IMR-90 (cell line): ENCODE results near the gene GPR107. TPM values are rescaled to one million over a fixed set of nuclear protein-coding genes. Genes with fewer than 3 reads are reported as not detected.

ENCODE experiments used
- ATAC-seq: fragments of 200-7000 bp; cut with Tn5 transposase; 2 replicates; pipeline ENCODE4 v1.9.1; 2020; ENCODE audit warnings: low read depth, mild to moderate bottlenecking, moderate library complexity
- BruUV-seq: library from RNA; stranded (reverse); fragments of 400-500 nt; replicated peaks from 2 replicates; lab custom pipeline; 2021; lab: Mats Ljungman, UMichigan
- CTCF ChIA-PET: fragments of 300-600 bp; formaldehyde crosslinking; extraction: SDS; loops from one replicate; lab custom pipeline; 2021; ENCODE audit warnings: antibody characterized with exemption; lab: Yijun Ruan, JAX
- POLR2A ChIA-PET: fragments of 300-600 bp; sonication (Branson Sonifier 250); formaldehyde crosslinking; loops from one replicate; lab custom pipeline; 2022; ENCODE audit warnings: antibody characterized with exemption; ENCODE audit not compliant: unreplicated experiment; lab: Charles Lee
- DNase-seq: peaks from one replicate; pipeline ENCODE4 v3.0.0; 2013
- H2AFZ ChIP-seq: replicated peaks from 2 replicates; pipeline ENCODE3; 2013; ENCODE audit warnings: low read length, mild to moderate bottlenecking; ENCODE audit not compliant: poor library complexity
- H2AK5ac ChIP-seq: 2 replicates; pipeline ENCODE4 v1.6.1; 2013; ENCODE audit warnings: low read depth, low read length, inconsistent platforms
- H2AK9ac ChIP-seq: replicated peaks from 2 replicates; pipeline ENCODE3; 2013; ENCODE audit warnings: mild to moderate bottlenecking, low read depth, low read length, moderate library complexity; ENCODE audit not compliant: poor library complexity
- H2BK120ac ChIP-seq: 2 replicates; pipeline ENCODE4 v1.6.1; 2013; ENCODE audit warnings: low read depth, low read length, inconsistent platforms
- H2BK15ac ChIP-seq: 3 replicates; pipeline ENCODE4 v1.6.1; 2013; ENCODE audit warnings: low read depth, low read length, inconsistent platforms
- H2BK20ac ChIP-seq: 2 replicates; pipeline ENCODE4 v1.6.1; 2013; ENCODE audit warnings: low read depth, mild to moderate bottlenecking, inconsistent platforms, low read length, moderate library complexity
- H2BK5ac ChIP-seq: 2 replicates; pipeline ENCODE4 v1.6.1; 2013; ENCODE audit warnings: mild to moderate bottlenecking, low read depth, low read length, inconsistent platforms; ENCODE audit not compliant: poor library complexity, severe bottlenecking
- H3K14ac ChIP-seq: replicated peaks from 2 replicates; pipeline ENCODE4 v1.6.1; 2013; ENCODE audit warnings: low read depth, low read length, inconsistent platforms
- H3K18ac ChIP-seq: 2 replicates; pipeline ENCODE4 v1.6.1; 2013; ENCODE audit warnings: low read depth, low read length, control low read depth
- H3K23ac ChIP-seq: 2 replicates; pipeline ENCODE4 v1.6.1; 2013; ENCODE audit warnings: low read depth, low read length, inconsistent platforms
- H3K27ac ChIP-seq: 2 replicates; pipeline ENCODE4 v1.5.1; 2013; ENCODE audit warnings: mild to moderate bottlenecking, control low read depth, low read length; ENCODE audit not compliant: insufficient read depth
- H3K27me3 ChIP-seq: 2 replicates; pipeline ENCODE4 v1.6.1; 2013; ENCODE audit warnings: low read length; ENCODE audit not compliant: control insufficient read depth, insufficient read depth
- H3K36me3 ChIP-seq: 2 replicates; pipeline ENCODE4 v1.6.1; 2013; ENCODE audit warnings: low read length, mixed read lengths; ENCODE audit not compliant: control insufficient read depth, insufficient read depth
- H3K4ac ChIP-seq: 2 replicates; pipeline ENCODE4 v1.6.1; 2013; ENCODE audit warnings: low read depth, low read length, inconsistent platforms
- H3K4me1 ChIP-seq: 2 replicates; pipeline ENCODE4 v1.6.1; 2013; ENCODE audit warnings: low read length, mixed read lengths; ENCODE audit not compliant: control insufficient read depth, insufficient read depth
- H3K4me2 ChIP-seq: 2 replicates; pipeline ENCODE4 v1.6.1; 2013; ENCODE audit warnings: low read depth, mild to moderate bottlenecking, control low read depth, low read length, moderate library complexity
- H3K4me3 ChIP-seq: 2 replicates; pipeline ENCODE4 v1.5.1; 2013; ENCODE audit warnings: low read depth, mild to moderate bottlenecking, control low read depth, low read length, moderate library complexity; ENCODE audit not compliant: insufficient read depth
- H3K56ac ChIP-seq: 2 replicates; pipeline ENCODE4 v1.6.1; 2013; ENCODE audit warnings: low read length, inconsistent platforms; ENCODE audit not compliant: insufficient read depth; ENCODE audit errors: extremely low read depth
- H3K79me1 ChIP-seq, 2 experiments: 2 replicates each; pipeline ENCODE4 v1.6.1; 2013; ENCODE audit warnings: low read length in 2 of 2, inconsistent platforms in 1 of 2, low read depth in 1 of 2
- H3K9ac ChIP-seq: 2 replicates; pipeline ENCODE4 v1.6.1; 2013; ENCODE audit warnings: low read depth, low read length, control low read depth
- H3K9me1 ChIP-seq: 2 replicates; pipeline ENCODE4 v1.6.1; 2013; ENCODE audit warnings: low read length, inconsistent platforms; ENCODE audit not compliant: insufficient read depth
- H3K9me3 ChIP-seq: 2 replicates; pipeline ENCODE4 v1.6.1; 2013; ENCODE audit warnings: low read length; ENCODE audit not compliant: control insufficient read depth, insufficient read depth
- H4K20me1 ChIP-seq: 2 replicates; pipeline ENCODE4 v1.6.1; 2013; ENCODE audit warnings: low read length, inconsistent platforms; ENCODE audit not compliant: insufficient read depth
- H4K5ac ChIP-seq: 2 replicates; pipeline ENCODE4 v1.6.1; 2013; ENCODE audit warnings: mild to moderate bottlenecking, low read depth, low read length, control low read depth
- H4K8ac ChIP-seq, 2 experiments: 2 replicates each; pipeline ENCODE4 v1.6.1; 2013; ENCODE audit warnings: low read depth in 2 of 2, low read length in 2 of 2, control low read depth in 1 of 2, inconsistent platforms in 1 of 2
- H4K91ac ChIP-seq: 2 replicates; pipeline ENCODE4 v1.6.1; 2013; ENCODE audit warnings: low read depth, low read length, inconsistent platforms; ENCODE audit not compliant: insufficient read depth
- BHLHE40 ChIP-seq: fragments of 150-350 bp; IDR thresholded peaks from 2 replicates; pipeline ENCODE4 v1.6.1; 2016; ENCODE audit warnings: mild to moderate bottlenecking, low read depth, low read length
- CEBPB ChIP-seq: IDR thresholded peaks from 2 replicates; pipeline ENCODE4 v1.6.1; 2012; ENCODE audit warnings: low read depth, low read length, improper control_type of control experiment
- CHD1 ChIP-seq: IDR thresholded peaks from 2 replicates; pipeline ENCODE4 v1.6.1; 2012; ENCODE audit warnings: low read depth, low read length, improper control_type of control experiment
- ELK1 ChIP-seq: fragments of 150-350 bp; IDR thresholded peaks from 2 replicates; pipeline ENCODE4 v1.6.1; 2016; ENCODE audit warnings: low read depth, mild to moderate bottlenecking, low read length, moderate library complexity, borderline replicate concordance
- FOS ChIP-seq: fragments of 150-350 bp; IDR thresholded peaks from 2 replicates; pipeline ENCODE4 v1.6.1; 2016; ENCODE audit warnings: low read depth, low read length
- MAFK ChIP-seq: IDR thresholded peaks from 2 replicates; pipeline ENCODE4 v1.6.1; 2012; ENCODE audit warnings: low read depth, low read length, improper control_type of control experiment
- MAZ ChIP-seq: IDR thresholded peaks from 2 replicates; pipeline ENCODE4 v1.6.1; 2012; ENCODE audit warnings: low read depth, mild to moderate bottlenecking, low read length, improper control_type of control experiment, moderate library complexity, borderline replicate concordance
- MXI1 ChIP-seq: IDR thresholded peaks from 2 replicates; pipeline ENCODE4 v1.6.1; 2012; ENCODE audit warnings: low read depth, mild to moderate bottlenecking, low read length, moderate library complexity, borderline replicate concordance
- NFE2L2 ChIP-seq: fragments of 150-350 bp; IDR thresholded peaks from 2 replicates; pipeline ENCODE4 v1.6.1; 2016; ENCODE audit warnings: low read depth, mild to moderate bottlenecking, low read length
- POLR2A ChIP-seq: IDR thresholded peaks from 2 replicates; pipeline ENCODE4 v1.6.1; 2012; ENCODE audit warnings: mild to moderate bottlenecking, low read depth, low read length
- RAD21 ChIP-seq: IDR thresholded peaks from 2 replicates; pipeline ENCODE4 v1.6.1; 2012; ENCODE audit warnings: low read length, improper control_type of control experiment
- RCOR1 ChIP-seq: IDR thresholded peaks from 2 replicates; pipeline ENCODE4 v1.6.1; 2012; ENCODE audit warnings: mild to moderate bottlenecking, low read length, improper control_type of control experiment; ENCODE audit not compliant: insufficient replicate concordance
- RFX5 ChIP-seq: IDR thresholded peaks from 2 replicates; pipeline ENCODE4 v1.8.0; 2012; ENCODE audit warnings: low read depth, mild to moderate bottlenecking, low read length, moderate library complexity
- SMC3 ChIP-seq: fragments of 150-350 bp; IDR thresholded peaks from 2 replicates; pipeline ENCODE4 v1.6.1; 2016; ENCODE audit warnings: low read depth, mild to moderate bottlenecking, antibody characterized with exemption, low read length, moderate library complexity
- WGBS, 2 experiments: methylation state at CpG; one replicate each; pipeline versions ENCODE4 v1.1.5 to v1.1.7; 2013; ENCODE audit warnings: missing lambda C conversion rate in 2 of 2; ENCODE audit not compliant: insufficient read length in 1 of 2; ENCODE audit errors: extremely low coverage in 2 of 2; 5-methylcytosine and 5-hydroxymethylcytosine counted together
- dilution Hi-C: fragments of 300-500 bp; cut with HindIII; formaldehyde crosslinking; loops from one replicate; pipeline ENCODE4 v1.14.3; 2018; ENCODE audit warnings: low sequenced_read_pairs; ENCODE audit not compliant: unreplicated experiment
- in situ Hi-C: fragments of 300-500 bp; cut with MboI; formaldehyde crosslinking; loops from 3 replicates; pipeline ENCODE4 v1.14.3; 2019; ENCODE audit warnings: low sequenced_read_pairs, inconsistent platforms, mixed read lengths
- intact Hi-C: fragments of 100-400 bp; cut with micrococcal nuclease; formaldehyde crosslinking; loops from 2 replicates; pipeline ENCODE4 v1.10.0; 2022
- polyA plus RNA-seq, 3 experiments: library from polyadenylated mRNA; depleted of rRNA; stranded (reverse); fragments of >200 nt; gene quantifications; 2 replicates each; pipeline ENCODE4 v1.2.3, GENCODE V29; 2012; ENCODE audit warnings: low replicate concordance in 1 of 3
- total RNA-seq: library from RNA; depleted of rRNA; stranded (reverse); fragments of >200 nt; gene quantifications from 2 replicates; pipeline ENCODE4 v1.2.3, GENCODE V29; 2012
- TF ChIP-seq, protein P1 (sequence below): conservative IDR thresholded peaks from 2 replicates; pipeline ENCODE4 v1.5.1; 2012; ENCODE audit warnings: mild to moderate bottlenecking, low read depth, low read length, improper control_type of control experiment
- TF ChIP-seq, protein P2 (sequence below): fragments of 150-350 bp; IDR thresholded peaks from 2 replicates; pipeline ENCODE4 v1.6.1; 2017; ENCODE audit warnings: mild to moderate bottlenecking, antibody characterized with exemption, low read length, low read depth

GPR107 gene
- total and polyA plus RNA-seq, 2 of the 4 experiments (the other 2 are of a cell fraction) = 16.7 to 21.6 TPM

DNA sequence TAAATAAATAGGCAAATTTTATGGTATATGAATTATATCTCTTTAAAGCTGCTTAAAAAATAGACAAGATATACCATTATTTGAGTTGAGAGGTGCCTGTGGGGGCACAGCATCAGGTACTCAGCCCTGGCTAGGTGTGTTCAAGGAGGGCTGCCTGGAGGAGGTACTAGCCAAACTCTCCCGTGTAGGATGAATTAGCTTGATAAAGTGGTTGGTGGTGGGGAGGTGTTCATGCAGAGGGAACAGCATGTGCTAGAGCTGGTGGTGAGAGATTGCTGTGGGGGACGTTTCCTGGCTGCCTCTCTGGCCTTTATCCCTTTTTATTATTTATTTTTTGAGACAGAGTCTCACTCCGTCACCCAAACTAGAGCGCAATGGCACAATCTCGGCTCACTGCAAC lies 95.3 kb downstream of the GPR107 start:
- Histone ChIP-seq H3K23ac (no peak overlapping the region), H2AFZ (no peak overlapping the region), H3K9ac (no peak overlapping the region), H2AK9ac (no peak overlapping the region), H2BK20ac (no peak overlapping the region), H2BK5ac (no peak overlapping the region), H2AK5ac (no peak overlapping the region), H3K27ac (no peak overlapping the region), H3K36me3 (no peaks in the 10 kb centered on the region), H3K14ac (no peak overlapping the region), H2BK120ac (no peak overlapping the region), H2BK15ac (no peak overlapping the region), H3K9me3 (no peaks in the 10 kb centered on the region), H3K56ac (no peak overlapping the region), H3K4me1 (peaks cover 6% of the 10 kb centered on the region; the same call in 1 of the 2 replicates), H4K91ac (no peak overlapping the region), H3K79me1 (no peaks in the 10 kb centered on the region), H4K8ac (no peak overlapping the region), H3K18ac (no peak overlapping the region), H3K27me3 (no peaks in the 10 kb centered on the region), H3K9me1 (0 out of 2 replicates have a peak, but pooled peaks cover 5% of the 10 kb centered on the region), H3K4me2 (no peak overlapping the region), H4K5ac (no peak overlapping the region), H4K20me1 (no peaks in the 10 kb centered on the region), H3K4ac (no peak overlapping the region), H3K4me3 (no peak overlapping the region)
- DNase-seq = no peak
- ChIA-PET CTCF (no interaction called here), POLR2A (no interaction called here)
- in situ Hi-C loops = no loop called here
- no TSS peak for BruUV-seq
- no peak for ATAC-seq
- intact Hi-C loops = no loop called here
- no peak for TF ChIP-seq CHD1
- TF ChIP-seq, protein P1, sequence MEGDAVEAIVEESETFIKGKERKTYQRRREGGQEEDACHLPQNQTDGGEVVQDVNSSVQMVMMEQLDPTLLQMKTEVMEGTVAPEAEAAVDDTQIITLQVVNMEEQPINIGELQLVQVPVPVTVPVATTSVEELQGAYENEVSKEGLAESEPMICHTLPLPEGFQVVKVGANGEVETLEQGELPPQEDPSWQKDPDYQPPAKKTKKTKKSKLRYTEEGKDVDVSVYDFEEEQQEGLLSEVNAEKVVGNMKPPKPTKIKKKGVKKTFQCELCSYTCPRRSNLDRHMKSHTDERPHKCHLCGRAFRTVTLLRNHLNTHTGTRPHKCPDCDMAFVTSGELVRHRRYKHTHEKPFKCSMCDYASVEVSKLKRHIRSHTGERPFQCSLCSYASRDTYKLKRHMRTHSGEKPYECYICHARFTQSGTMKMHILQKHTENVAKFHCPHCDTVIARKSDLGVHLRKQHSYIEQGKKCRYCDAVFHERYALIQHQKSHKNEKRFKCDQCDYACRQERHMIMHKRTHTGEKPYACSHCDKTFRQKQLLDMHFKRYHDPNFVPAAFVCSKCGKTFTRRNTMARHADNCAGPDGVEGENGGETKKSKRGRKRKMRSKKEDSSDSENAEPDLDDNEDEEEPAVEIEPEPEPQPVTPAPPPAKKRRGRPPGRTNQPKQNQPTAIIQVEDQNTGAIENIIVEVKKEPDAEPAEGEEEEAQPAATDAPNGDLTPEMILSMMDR = no peak
- TF ChIP-seq NFE2L2 = no peak
- TF ChIP-seq POLR2A = no peak
- no peak for TF ChIP-seq SMC3
- TF ChIP-seq, protein P2, sequence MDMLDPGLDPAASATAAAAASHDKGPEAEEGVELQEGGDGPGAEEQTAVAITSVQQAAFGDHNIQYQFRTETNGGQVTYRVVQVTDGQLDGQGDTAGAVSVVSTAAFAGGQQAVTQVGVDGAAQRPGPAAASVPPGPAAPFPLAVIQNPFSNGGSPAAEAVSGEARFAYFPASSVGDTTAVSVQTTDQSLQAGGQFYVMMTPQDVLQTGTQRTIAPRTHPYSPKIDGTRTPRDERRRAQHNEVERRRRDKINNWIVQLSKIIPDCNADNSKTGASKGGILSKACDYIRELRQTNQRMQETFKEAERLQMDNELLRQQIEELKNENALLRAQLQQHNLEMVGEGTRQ = no peak
- no peak for TF ChIP-seq MAFK
- TF ChIP-seq BHLHE40 = no peak
- TF ChIP-seq MAZ = no peak
- TF ChIP-seq ELK1 = no peak
- no peak for TF ChIP-seq RAD21
- TF ChIP-seq MXI1 = no peak
- no peak for TF ChIP-seq RCOR1
- TF ChIP-seq RFX5 = no peak
- TF ChIP-seq CEBPB = no peak
- no peak for TF ChIP-seq FOS
- no CpG with 5 or more reads among the region's 5 CpGs for WGBS, 2 experiments
- dilution Hi-C loops = no loop called here
